GM12872 (cell line): Measurements from ENCODE around the gene CEP89.

Source experiments
- CTCF ChIP-seq: IDR thresholded peaks from 3 replicates; pipeline ENCODE4 v1.5.1; 2011; ENCODE audit warnings: low read depth, mild to moderate bottlenecking, low read length, moderate library complexity; ENCODE audit not compliant: insufficient read depth

Gene CEP89

GRCh38 chr19:32971715-32972540 is at the start of gene CEP89, which contains the start of gene FAAP24:
Gene CEP89, minus strand, starts transcription at chr19:32971958. Its CDS starts 84 bp downstream, at chr19:32971874.
Gene FAAP24, plus strand, starts transcription at chr19:32972242. Its CDS starts 955 bp downstream, at chr19:32973197.
- no peak for TF ChIP-seq CTCF

- TF ChIP-seq CTCF, result no peak
Observed at GRCh38 chr19:33008738-33009137, 37.0 kb upstream of the CEP89 start.

- no peak for TF ChIP-seq CTCF
Observed at GRCh38 chr19:33005440-33005839, 33.7 kb upstream of the CEP89 start.

- TF ChIP-seq CTCF, result no peak
Observed at GRCh38 chr19:33000910-33001309, 29.2 kb upstream of the CEP89 start.

- TF ChIP-seq CTCF, result no peak
Observed at GRCh38 chr19:33000510-33000909, 28.8 kb upstream of the CEP89 start.

GRCh38 chr19:32998722-32999121 is 27.0 kb upstream of the CEP89 start:
- TF ChIP-seq CTCF, result no peak

GRCh38 chr19:32997716-32998355 is 26.1 kb upstream of the CEP89 start:
- no peak for TF ChIP-seq CTCF
